Measurements from ENCODE around the gene VPS13A. TPM values are rescaled to one million over a fixed set of nuclear protein-coding genes. Genes with fewer than 3 reads are reported as not detected.

VPS13A gene
- total RNA-seq, 1 experiment from 2014 or later, result 52.8 TPM

- ChIA-PET RAD21 (ENCODE audit: low non-redundant PET in 1 of 2, low total read pairs in 2 of 2, uncharacterized antibody in 2 of 2, unreplicated experiment in 2 of 2) (no interaction called here), CTCF (interaction anchor here (2.5 kb wide), 1 partner anchor 18 kb away, joined by 11 read pairs; no protein-coding TSS in a partner anchor)
- no peak for ATAC-seq
Observed at GRCh38 chr9:77451507-77451906, 274.2 kb downstream of the VPS13A start.

More at GRCh38 chr9:77451507-77451906, 274.2 kb downstream of the VPS13A start:
- DNase-seq (ENCODE audit: low read depth, low spot score), result no peak
- intact Hi-C loops (cut with micrococcal nuclease), result loop anchor here (10.0 kb wide), 1 partner anchor 583 kb away; the partner anchor contains the start of gene GNAQ
- H3K27ac ChIP-seq (ENCODE audit: low read depth, low read length), result no peak overlapping the region
- no peak overlapping the region for H3K9ac ChIP-seq (ENCODE audit: low read length)
- no peaks in the 10 kb centered on the region for H3K36me3 ChIP-seq (ENCODE audit: control insufficient read depth in 1 of 2, insufficient read depth in 2 of 2, low read length in 2 of 2)
- H4K20me1 ChIP-seq (ENCODE audit: insufficient read depth), result no peaks in the 10 kb centered on the region
- no peaks in the 10 kb centered on the region for H3K27me3 ChIP-seq (ENCODE audit: insufficient read depth, low read length)
- TF ChIP-seq, protein P1, sequence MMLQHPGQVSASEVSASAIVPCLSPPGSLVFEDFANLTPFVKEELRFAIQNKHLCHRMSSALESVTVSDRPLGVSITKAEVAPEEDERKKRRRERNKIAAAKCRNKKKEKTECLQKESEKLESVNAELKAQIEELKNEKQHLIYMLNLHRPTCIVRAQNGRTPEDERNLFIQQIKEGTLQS (IDR thresholded peaks at IDR 0.05), result no peak
- TF ChIP-seq FOSL1 (IDR thresholded peaks at IDR 0.05; ENCODE audit: low read depth) (no peak), POLR2A (IDR thresholded peaks at IDR 0.05; ENCODE audit: borderline replicate concordance, extremely low read depth, insufficient read depth, insufficient read length) (no peak), SP1 (IDR thresholded peaks at IDR 0.05; ENCODE audit: low read depth) (no peak), ELF1 (IDR thresholded peaks at IDR 0.05; ENCODE audit: borderline replicate concordance, low read depth) (no peak), SRF (IDR thresholded peaks at IDR 0.05; ENCODE audit: low read depth) (no peak), CBX3 (IDR thresholded peaks at IDR 0.05; ENCODE audit: low read depth) (no peak), TCF7L2 (IDR thresholded peaks at IDR 0.05; ENCODE audit: borderline replicate concordance, extremely low read depth, insufficient read depth, insufficient read length) (no peak), EGR1 (IDR thresholded peaks at IDR 0.05; ENCODE audit: low read depth) (no peak), ZNF274 (IDR thresholded peaks at IDR 0.05; ENCODE audit: low read depth, low read length) (no peak), REST (IDR thresholded peaks at IDR 0.05; ENCODE audit: low read depth) (no peak), JUND (IDR thresholded peaks at IDR 0.05) (no peak), CEBPB (IDR thresholded peaks at IDR 0.05; ENCODE audit: low read depth) (no peak), YY1 (IDR thresholded peaks at IDR 0.05; ENCODE audit: extremely low read depth, insufficient replicate concordance, low read depth, low read length) (no peak), RAD21 (IDR thresholded peaks at IDR 0.05; ENCODE audit: low read depth) (no peak), ZFX (IDR thresholded peaks at IDR 0.05) (no peak), POLR2AphosphoS5 (IDR thresholded peaks at IDR 0.05; ENCODE audit: low read depth, low read length) (no peak)
- TF ChIP-seq, protein P2, sequence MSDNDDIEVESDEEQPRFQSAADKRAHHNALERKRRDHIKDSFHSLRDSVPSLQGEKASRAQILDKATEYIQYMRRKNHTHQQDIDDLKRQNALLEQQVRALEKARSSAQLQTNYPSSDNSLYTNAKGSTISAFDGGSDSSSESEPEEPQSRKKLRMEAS (IDR thresholded peaks at IDR 0.05), result no peak
- TF ChIP-seq, protein P3, sequence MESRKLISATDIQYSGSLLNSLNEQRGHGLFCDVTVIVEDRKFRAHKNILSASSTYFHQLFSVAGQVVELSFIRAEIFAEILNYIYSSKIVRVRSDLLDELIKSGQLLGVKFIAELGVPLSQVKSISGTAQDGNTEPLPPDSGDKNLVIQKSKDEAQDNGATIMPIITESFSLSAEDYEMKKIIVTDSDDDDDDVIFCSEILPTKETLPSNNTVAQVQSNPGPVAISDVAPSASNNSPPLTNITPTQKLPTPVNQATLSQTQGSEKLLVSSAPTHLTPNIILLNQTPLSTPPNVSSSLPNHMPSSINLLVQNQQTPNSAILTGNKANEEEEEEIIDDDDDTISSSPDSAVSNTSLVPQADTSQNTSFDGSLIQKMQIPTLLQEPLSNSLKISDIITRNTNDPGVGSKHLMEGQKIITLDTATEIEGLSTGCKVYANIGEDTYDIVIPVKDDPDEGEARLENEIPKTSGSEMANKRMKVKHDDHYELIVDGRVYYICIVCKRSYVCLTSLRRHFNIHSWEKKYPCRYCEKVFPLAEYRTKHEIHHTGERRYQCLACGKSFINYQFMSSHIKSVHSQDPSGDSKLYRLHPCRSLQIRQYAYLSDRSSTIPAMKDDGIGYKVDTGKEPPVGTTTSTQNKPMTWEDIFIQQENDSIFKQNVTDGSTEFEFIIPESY (IDR thresholded peaks at IDR 0.05; ENCODE audit: extremely low read depth, insufficient replicate concordance, low read length), result no peak
- no peaks in the 10 kb centered on the region for H3K79me2 ChIP-seq (ENCODE audit: insufficient read depth, low read length)
- H3K9me3 ChIP-seq (ENCODE audit: control insufficient read depth in 1 of 2, insufficient read depth in 1 of 2, low read depth in 1 of 2, low read length in 2 of 2), result no peaks in the 10 kb centered on the region
- POLR2A ChIA-PET, result no interaction called here
- H3K4me2 ChIP-seq (ENCODE audit: low read length), result no peak overlapping the region
- BruUV-seq (replicated peaks), result no TSS peak
- H3K4me3 ChIP-seq (replicated peaks in 1 of 2; ENCODE audit: low read depth in 1 of 2, low read length in 2 of 2), result no peak overlapping the region
- no peak overlapping the region for H2AFZ ChIP-seq (ENCODE audit: low read depth, low read length, poor library complexity, severe bottlenecking)
- H3K4me1 ChIP-seq (ENCODE audit: control insufficient read depth in 1 of 2, insufficient read depth in 2 of 2, low read length in 2 of 2), result peaks cover 0 to 7% of the 10 kb centered on the region in 2 experiments; a peak in 1 of 4 replicates
- no peaks in the 10 kb centered on the region for H3K9me2 ChIP-seq (ENCODE audit: insufficient read depth)

Data from HCT116 (cell line).